ENCODE results near the gene TBC1D21. TPM values are rescaled to one million over a fixed set of nuclear protein-coding genes. Genes with fewer than 3 reads are reported as not detected.

TBC1D21 gene
- polyA plus RNA-seq, 1 donor (not counting 4 experiments of a cell fraction or from before 2014, with no cell fraction given), result not detected

GRCh38 chr15:73935547-73935946, 62.2 kb downstream of the TBC1D21 start:
- Histone ChIP-seq H3K27ac (ENCODE audit: control insufficient read depth, insufficient read depth, low read length) (no peak overlapping the region), H3K4me3 (ENCODE audit: control insufficient read depth in 2 of 3, extremely low read depth in 1 of 3, insufficient read depth in 2 of 3, low read depth in 1 of 3, low read length in 3 of 3) (no peak overlapping the region), H3K27me3 (ENCODE audit: control insufficient read depth, extremely low read depth, insufficient read depth, low read length) (no peaks in the 10 kb centered on the region), H3K4me2 (ENCODE audit: control insufficient read depth, extremely low read depth, insufficient read depth, low read depth, low read length) (no peak overlapping the region), H4K20me1 (ENCODE audit: control insufficient read depth, extremely low read depth, insufficient read depth, low read length) (no peaks in the 10 kb centered on the region), H2AFZ (ENCODE audit: control insufficient read depth, low read length) (no peak overlapping the region), H3K36me3 (ENCODE audit: control insufficient read depth in 2 of 2, extremely low read depth in 1 of 2, insufficient read depth in 2 of 2, low read length in 2 of 2) (no peaks in the 10 kb centered on the region), H3K79me2 (ENCODE audit: control insufficient read depth, insufficient read depth, low read length) (no peaks in the 10 kb centered on the region), H3K4me1 (ENCODE audit: control insufficient read depth, extremely low read depth, insufficient read depth, low read length) (peaks cover 16% of the 10 kb centered on the region), H3K9me3 (ENCODE audit: control insufficient read depth, low read depth, low read length) (no peaks in the 10 kb centered on the region), H3K9me1 (ENCODE audit: control insufficient read depth, extremely low read depth, insufficient read depth, low read length) (peaks cover 4% of the 10 kb centered on the region), H3K9ac (ENCODE audit: control insufficient read depth, extremely low read depth, insufficient read depth, low read length) (no peak overlapping the region)
- DNase-seq (ENCODE audit: low read depth, low spot score) (no peak), FAIRE-seq (no peak)
- dilution Hi-C loops (cut with MboI; ENCODE audit: extremely low pct_ligation_motif_present, low sequenced_read_pairs), result no loop called here
- TF ChIP-seq EZH2 (IDR thresholded peaks at IDR 0.05; ENCODE audit: low read length) (no peak), CTCF (optimal IDR thresholded peaks at IDR 0.05 in 1 of 3, IDR thresholded peaks at IDR 0.05 in 1 of 3, conservative IDR thresholded peaks at IDR 0.05 in 1 of 3; ENCODE audit: extremely low read depth in 1 of 3, insufficient read depth in 2 of 3, low read length in 3 of 3) (no peak)

- no peaks in the 10 kb centered on the region for H3K36me3 ChIP-seq (ENCODE audit: control insufficient read depth in 2 of 2, extremely low read depth in 1 of 2, insufficient read depth in 2 of 2, low read length in 2 of 2)
- H3K9ac ChIP-seq (ENCODE audit: control insufficient read depth, extremely low read depth, insufficient read depth, low read length), result no peak overlapping the region
- H2AFZ ChIP-seq (ENCODE audit: control insufficient read depth, low read length), result peak overlapping the region; percentile 27
- TF ChIP-seq CTCF (optimal IDR thresholded peaks at IDR 0.05 in 1 of 3, IDR thresholded peaks at IDR 0.05 in 1 of 3, conservative IDR thresholded peaks at IDR 0.05 in 1 of 3; ENCODE audit: extremely low read depth in 1 of 3, insufficient read depth in 2 of 3, low read length in 3 of 3) (peak; percentile 7 to 28 (median 22)), EZH2 (IDR thresholded peaks at IDR 0.05; ENCODE audit: low read length) (no peak)
- no peak overlapping the region for H3K27ac ChIP-seq (ENCODE audit: control insufficient read depth, insufficient read depth, low read length)
- FAIRE-seq (peak; percentile 90), DNase-seq (ENCODE audit: low read depth, low spot score) (no peak)
- peak overlapping the region; percentile 44 for H3K4me2 ChIP-seq (ENCODE audit: control insufficient read depth, extremely low read depth, insufficient read depth, low read depth, low read length)
- dilution Hi-C loops (cut with MboI; ENCODE audit: extremely low pct_ligation_motif_present, low sequenced_read_pairs), result no loop called here
- H3K4me1 ChIP-seq (ENCODE audit: control insufficient read depth, extremely low read depth, insufficient read depth, low read length), result peaks cover 20% of the 10 kb centered on the region
- peak overlapping the region in 1 of 3 experiments; percentile 24 for H3K4me3 ChIP-seq (ENCODE audit: control insufficient read depth in 2 of 3, extremely low read depth in 1 of 3, insufficient read depth in 2 of 3, low read depth in 1 of 3, low read length in 3 of 3)
- H3K27me3 ChIP-seq (ENCODE audit: control insufficient read depth, extremely low read depth, insufficient read depth, low read length), result no peaks in the 10 kb centered on the region
- H4K20me1 ChIP-seq (ENCODE audit: control insufficient read depth, extremely low read depth, insufficient read depth, low read length), result no peaks in the 10 kb centered on the region
- no peaks in the 10 kb centered on the region for H3K79me2 ChIP-seq (ENCODE audit: control insufficient read depth, insufficient read depth, low read length)
- peaks cover 4% of the 10 kb centered on the region for H3K9me1 ChIP-seq (ENCODE audit: control insufficient read depth, extremely low read depth, insufficient read depth, low read length)
- H3K9me3 ChIP-seq (ENCODE audit: control insufficient read depth, low read depth, low read length), result no peaks in the 10 kb centered on the region
Observed at GRCh38 chr15:73936181-73936580, 62.8 kb downstream of the TBC1D21 start.
